A549 treated with CpdA at 1 μM for 4 hours (cell line): Measurements from ENCODE around the gene ANAPC1. TPM values are rescaled to one million over a fixed set of nuclear protein-coding genes. Genes with fewer than 3 reads are reported as not detected.

Source experiments
- total RNA-seq: library from RNA; stranded (reverse); fragments of 200-300 nt; extraction: Qiagen RNA extraction; gene quantifications from 5 replicates; pipeline ENCODE4 v1.2.3, GENCODE V29; 2022; ENCODE audit warnings: low read depth

ANAPC1 gene
- 22.3 to 41.2 TPM (median 30.1 TPM) in 5 replicates for total RNA-seq

GRCh38 chr2:111883661-111884591 is at the start of gene ANAPC1:
Gene ANAPC1, minus strand, starts transcription at chr2:111884193. Its CDS starts 3,368 bp downstream, at chr2:111880825.

DNA sequence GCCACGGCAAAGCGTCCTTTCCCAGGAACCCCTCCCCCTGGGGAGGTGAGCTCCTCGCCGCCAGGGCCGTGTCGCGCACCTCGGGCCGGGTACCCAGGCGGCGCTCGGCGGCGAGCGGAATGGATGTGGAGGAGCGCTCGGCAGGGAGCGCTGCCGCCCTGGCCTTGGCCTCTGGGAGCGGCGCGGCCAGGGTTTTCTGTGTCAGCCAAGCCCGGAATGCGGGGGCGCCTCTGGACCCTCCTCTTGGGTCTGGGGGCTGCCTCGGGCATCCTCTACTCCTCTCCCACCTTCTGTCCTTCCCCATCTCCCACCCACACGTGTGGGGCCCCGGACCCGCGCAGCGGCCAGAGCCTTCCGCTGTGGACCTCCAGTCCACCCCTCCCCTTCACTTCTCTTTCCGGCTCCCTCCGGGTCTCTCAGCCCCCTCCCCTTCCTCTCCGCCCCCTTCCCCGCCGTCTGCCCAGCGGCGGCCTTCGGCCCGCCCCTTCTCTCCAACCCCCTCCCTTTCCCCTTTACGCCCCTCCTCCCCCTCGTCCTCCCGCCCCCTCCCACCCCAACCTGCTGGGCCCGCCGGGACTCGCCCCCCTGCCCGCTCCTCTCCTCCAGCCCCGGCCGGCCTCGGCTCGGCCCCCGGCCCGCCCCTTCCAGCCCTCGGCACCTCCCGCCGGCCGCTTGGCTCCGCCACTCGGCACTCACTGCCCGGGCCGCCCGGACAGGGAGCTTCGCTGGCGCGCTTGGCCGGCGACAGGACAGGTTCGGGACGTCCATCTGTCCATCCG is 14.1 kb upstream of the ANAPC1 start, which contains the start of gene MERTK:
Gene MERTK (plus strand): TSS at position 684 of the 779 bp plus-strand sequence. CDS start 129 bp downstream, outside the sequence.

Other genes starting within 250 kb of the ANAPC1 start
- gene MERTK, start 14.4 kb upstream of the ANAPC1 start, total RNA-seq, result 1.7 to 2.1 TPM (median 1.8 TPM) in 5 replicates
- 14.5 to 19.3 TPM (median 18.3 TPM) in 5 replicates for gene TMEM87B, start 171.1 kb upstream of the ANAPC1 start, total RNA-seq